Stimulated activated CD8-positive, alpha-beta memory T cell treated with anti-CD3 and anti-CD28 coated beads, Interleukin-7, amount 100 ng/mL, for 1 hour (primary cell): ENCODE results near the gene TIAM2.

Source experiments
- DNase-seq, 2 donors: peaks; one replicate each; pipeline ENCODE4 v3.0.0-alpha.2; 2020; ENCODE audit warnings: low read depth in 2 of 2

The TIAM2 gene

GRCh38 chr6:155287762-155288161 is 292.6 kb downstream of the TIAM2 start:
- no peak for DNase-seq

DNA sequence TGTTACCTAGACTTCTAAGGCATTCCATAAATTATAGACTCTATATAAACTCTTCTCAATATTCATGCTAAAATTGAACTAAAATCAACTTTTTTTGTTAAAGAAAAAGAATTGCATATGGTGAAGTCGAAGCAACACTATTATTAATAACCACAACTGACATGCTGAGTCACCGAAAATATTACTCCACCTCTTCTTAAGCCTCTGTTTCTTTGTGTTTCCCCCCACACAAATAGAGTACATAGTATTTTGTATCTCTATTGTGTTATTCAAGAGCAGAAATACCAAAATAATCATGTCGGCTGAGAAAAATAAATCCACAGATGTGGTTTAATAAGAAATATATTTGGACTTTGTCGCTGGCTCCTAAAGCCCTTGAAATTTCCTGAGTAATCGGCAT is 295.4 kb downstream of the TIAM2 start:
- DNase-seq = no peak

- DNase-seq = no peak
Measured at GRCh38 chr6:155291291-155291690, 296.2 kb downstream of the TIAM2 start.

DNA sequence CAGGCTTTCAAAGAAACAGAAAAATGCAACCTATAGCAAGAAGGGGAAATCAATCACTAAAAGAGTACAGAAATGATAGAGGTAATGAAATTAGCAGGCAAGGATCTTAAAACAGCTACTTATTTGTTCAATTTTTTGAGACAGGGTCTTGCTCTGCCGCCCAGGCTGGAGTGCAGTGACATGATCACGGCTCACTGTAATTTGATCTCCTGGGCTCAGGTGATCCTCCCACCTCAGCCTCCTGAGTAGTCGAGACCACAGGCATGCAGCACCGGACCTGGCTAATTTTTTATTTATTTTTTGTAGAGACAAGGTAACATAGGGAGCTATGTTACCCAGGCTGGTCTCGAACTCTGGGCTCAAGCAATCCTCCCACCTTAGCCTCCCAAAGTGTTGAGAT is 297.6 kb downstream of the TIAM2 start:
- no peak for DNase-seq

DNA sequence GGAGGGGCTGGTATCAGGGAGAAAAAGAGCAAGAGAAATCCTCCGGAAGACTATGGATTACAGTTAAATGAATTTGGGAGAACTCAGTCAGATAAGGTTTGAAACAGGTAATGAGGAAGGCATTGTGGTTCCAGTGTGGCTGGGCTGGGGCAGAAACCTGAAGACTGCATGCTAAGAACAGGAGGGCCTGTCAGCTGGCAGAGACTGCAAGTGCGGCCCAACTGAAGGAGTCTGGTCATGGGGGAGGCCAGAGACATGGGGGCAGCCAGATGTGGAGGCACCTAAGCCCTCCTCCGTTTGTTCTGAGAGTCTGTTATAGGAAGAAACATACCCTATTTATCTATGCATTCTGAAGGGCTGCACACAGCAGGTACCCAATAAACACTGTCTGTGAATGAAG is 302.6 kb downstream of the TIAM2 start:
- no peak for DNase-seq

- DNase-seq = no peak
Measured at GRCh38 chr6:155301867-155302266, 306.8 kb downstream of the TIAM2 start.

- DNase-seq = no peak
Measured at GRCh38 chr6:155303361-155303870, 308.3 kb downstream of the TIAM2 start.

GRCh38 chr6:155306958-155307357 is 311.8 kb downstream of the TIAM2 start:
- DNase-seq = no peak
